Pancreas (tissue), 10 donors: ENCODE measurements around the gene LENG9. TPM values are rescaled to one million over a fixed set of nuclear protein-coding genes. Genes with fewer than 3 reads are reported as not detected.
"Not testable (repeated sequence)": the region's sequence is repeated elsewhere in the genome, so short reads cannot be mapped to it uniquely, and the experiment has no call there.

Experiments used
- ATAC-seq, 4 donors: fragments of 200-7000 bp; cut with Tn5 transposase; one replicate each; pipeline versions ENCODE4 v1.8.0 to v1.9.1; 2020; ENCODE audit warnings: mild to moderate bottlenecking in 4 of 4, moderate library complexity in 4 of 4
- DNase-seq, 6 donors: peaks; one replicate each; pipeline ENCODE4 v3.0.0-alpha.2; 2020
- FAIRE-seq: peaks from 2 replicates; lab custom pipeline; 2012; peaks lifted over from hg19 to GRCh38; lab: Jason Lieb, UNC
- H3K27ac ChIP-seq, 4 donors: fragments of 200-600 bp; sonication (generic); 1 replicate in 3 of 4; 2 replicates in 1 of 4; pipeline versions ENCODE4 v1.5.0 to v1.8.0; 2020
- H3K27me3 ChIP-seq, 4 donors: fragments of 200-600 bp; one replicate each; pipeline ENCODE4 v1.8.0; 2021
- H3K36me3 ChIP-seq, 3 donors: fragments of 200-600 bp; sonication (generic) in 1 of 3; one replicate each; pipeline versions ENCODE4 v1.5.0 to v1.8.0; 2020 to 2021
- H3K4me1 ChIP-seq, 3 donors: fragments of 200-600 bp; one replicate each; pipeline ENCODE4 v1.8.0; 2021
- H3K4me3 ChIP-seq, 4 donors: fragments of 200-600 bp; sonication (generic) in 2 of 4; one replicate each; pipeline versions ENCODE4 v1.5.0 to v1.8.0; 2020 to 2021
- H3K9me3 ChIP-seq, 4 donors: fragments of 200-600 bp; one replicate each; pipeline ENCODE4 v1.8.0; 2021
- WGBS, 2 donors: extraction: QIAGEN DNeasy Blood & Tissue Kit; methylation state at CpG; one replicate each; pipeline ENCODE4 v1.1.7; 2013; 5-methylcytosine and 5-hydroxymethylcytosine counted together
- intact Hi-C, 3 donors: fragments of 100-400 bp; cut with DNase I; formaldehyde crosslinking; loops; one replicate each; pipeline versions ENCODE4 v1.11.1 to v1.14.2; 2022
- polyA plus RNA-seq, 2 donors: library from polyadenylated mRNA; stranded (reverse); fragments of 200-250 nt; gene quantifications; one replicate each; pipeline ENCODE4 v1.2.3, GENCODE V29; 2013
- total RNA-seq, 6 donors: library from RNA; stranded (reverse); fragmentation: NEBNext Ultra II Directional in 4 of 6; extraction: Animal tissue kit (Norgen Biotek cat#: 25700) in 4 of 6; gene quantifications; one replicate each; pipeline versions ENCODE4 v1.2.1 to v1.2.4, GENCODE V29; 2021 to 2023
- TF ChIP-seq, protein P1 (sequence below), 4 donors: fragments of 200-600 bp; sonication (generic) in 3 of 4; IDR thresholded peaks; one replicate each; pipeline versions ENCODE4 v1.5.0 to v1.8.0; 2021; ENCODE audit warnings: antibody characterized with exemption in 4 of 4
- donor health status: healthy with polysubstance abuse.
- donor health status: DM: no; HTN: no; CAD: no; lungs with moderate emphysema.
- donor health status: DM: no; HTN: no; CAD: no.
- donor health status: control.
- donor health status: control.
- donor health status: Bipolar disorder and iron deficiency.
- donor health status: DM: yes; HTN: yes; CAD: no.
- donor health status: DM: no; HTN: no; CAD: no.
- donor health status: DM: no; HTN: no; CAD: no.
- donor health status: DM: yes; HTN: yes; CAD: no.

Gene LENG9
- total RNA-seq (10 to 100 TPM in 5 of 6 donors, 1 to 10 TPM in 1; 8.6 to 23.4 (median 16.9) TPM), polyA plus RNA-seq (10 to 100 TPM in 1 of 2 donors, 1 to 10 TPM in 1; 4.2 to 12.1 TPM)

GRCh38 chr19:54463531-54464043 lies at the start of gene LENG9:
Gene LENG9 (minus strand): TSS chr19:54463778. CDS start chr19:54463526, 252 bp downstream.
- FAIRE-seq (peak; percentile 92), ATAC-seq (peak; percentile 57 to 74 (median 64)), DNase-seq (peak; percentile 96 to 100 (median 99))
- WGBS, 2 donors, result 0% methylated on average over 39 to 41 of the region's 41 CpGs
- Histone ChIP-seq H3K4me3 (peak within 1 kb of the TSS; percentile 38 to 61 (median 56)), H3K27me3 (no peaks in the 10 kb centered on the region), H3K36me3 (peaks cover 0 to 36% (median 19%) of the 10 kb centered on the region in 3 donors), H3K9me3 (no peaks in the 10 kb centered on the region), H3K27ac (peak within 1 kb of the TSS; percentile 97 to 99 (median 99)), H3K4me1 (peaks cover 26 to 53% (median 38%) of the 10 kb centered on the region in 3 donors)
- TF ChIP-seq, protein P1, sequence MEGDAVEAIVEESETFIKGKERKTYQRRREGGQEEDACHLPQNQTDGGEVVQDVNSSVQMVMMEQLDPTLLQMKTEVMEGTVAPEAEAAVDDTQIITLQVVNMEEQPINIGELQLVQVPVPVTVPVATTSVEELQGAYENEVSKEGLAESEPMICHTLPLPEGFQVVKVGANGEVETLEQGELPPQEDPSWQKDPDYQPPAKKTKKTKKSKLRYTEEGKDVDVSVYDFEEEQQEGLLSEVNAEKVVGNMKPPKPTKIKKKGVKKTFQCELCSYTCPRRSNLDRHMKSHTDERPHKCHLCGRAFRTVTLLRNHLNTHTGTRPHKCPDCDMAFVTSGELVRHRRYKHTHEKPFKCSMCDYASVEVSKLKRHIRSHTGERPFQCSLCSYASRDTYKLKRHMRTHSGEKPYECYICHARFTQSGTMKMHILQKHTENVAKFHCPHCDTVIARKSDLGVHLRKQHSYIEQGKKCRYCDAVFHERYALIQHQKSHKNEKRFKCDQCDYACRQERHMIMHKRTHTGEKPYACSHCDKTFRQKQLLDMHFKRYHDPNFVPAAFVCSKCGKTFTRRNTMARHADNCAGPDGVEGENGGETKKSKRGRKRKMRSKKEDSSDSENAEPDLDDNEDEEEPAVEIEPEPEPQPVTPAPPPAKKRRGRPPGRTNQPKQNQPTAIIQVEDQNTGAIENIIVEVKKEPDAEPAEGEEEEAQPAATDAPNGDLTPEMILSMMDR (IDR thresholded peaks at IDR 0.05), result no peak
- intact Hi-C loops, result no loop called here

DNA sequence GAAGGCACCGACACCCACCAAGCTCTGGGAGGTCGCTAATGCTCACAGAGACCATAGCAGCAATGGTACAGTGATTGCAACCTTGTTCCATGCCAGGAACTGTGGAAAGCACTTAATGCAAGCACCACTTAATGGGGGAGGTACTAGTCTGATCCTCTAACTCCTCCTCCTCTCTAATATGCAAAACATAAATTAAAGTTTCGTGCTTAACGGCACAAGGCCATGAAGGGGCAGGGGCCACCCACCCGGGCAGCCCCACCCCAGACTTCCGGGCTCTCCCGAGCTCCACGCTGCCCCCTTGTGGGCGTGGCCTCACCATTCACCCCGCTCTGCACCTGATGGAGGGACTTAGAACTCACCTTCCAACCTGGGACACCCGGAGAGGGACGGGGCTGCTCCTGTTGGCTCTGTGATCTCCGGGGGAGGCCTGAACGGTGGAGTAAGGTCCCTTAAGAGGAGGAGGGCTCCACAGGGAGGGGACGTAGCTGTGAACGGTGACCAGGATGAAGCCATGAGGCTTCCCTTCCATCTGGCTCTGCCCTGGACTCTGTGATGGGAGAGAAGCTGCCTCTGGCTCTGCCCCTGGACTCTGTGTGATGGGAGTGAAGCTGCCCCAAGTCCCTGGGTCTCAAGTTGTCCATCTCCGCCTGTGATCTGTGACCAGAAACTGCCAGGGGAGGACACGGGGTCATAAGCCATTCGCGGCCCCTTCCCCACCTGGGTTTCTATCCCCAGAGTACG lies 45.8 kb upstream of the LENG9 start:
- DNase-seq, H3K4me1 ChIP-seq, intact Hi-C loops, H3K9me3 ChIP-seq, FAIRE-seq, H3K36me3 ChIP-seq, H3K27me3 ChIP-seq, H3K4me3 ChIP-seq, H3K27ac ChIP-seq: not testable (repeated sequence)
- peak in 3 of 4 donors; percentile 63 to 94 (median 79) for ATAC-seq
- WGBS, 2 donors, result 42 to 55% methylated on average over 5 to 9 of the region's 21 CpGs

- DNase-seq, H3K4me1 ChIP-seq, intact Hi-C loops, H3K9me3 ChIP-seq, H3K4me3 ChIP-seq, H3K36me3 ChIP-seq, FAIRE-seq, H3K27me3 ChIP-seq, H3K27ac ChIP-seq: not testable (repeated sequence)
- 31 to 65% methylated on average over 2 of the region's 3 CpGs for WGBS, 2 donors
- ATAC-seq, result peak in 1 of 4 donors; percentile 23
Measured at GRCh38 chr19:54508487-54508886, 44.9 kb upstream of the LENG9 start.

DNA sequence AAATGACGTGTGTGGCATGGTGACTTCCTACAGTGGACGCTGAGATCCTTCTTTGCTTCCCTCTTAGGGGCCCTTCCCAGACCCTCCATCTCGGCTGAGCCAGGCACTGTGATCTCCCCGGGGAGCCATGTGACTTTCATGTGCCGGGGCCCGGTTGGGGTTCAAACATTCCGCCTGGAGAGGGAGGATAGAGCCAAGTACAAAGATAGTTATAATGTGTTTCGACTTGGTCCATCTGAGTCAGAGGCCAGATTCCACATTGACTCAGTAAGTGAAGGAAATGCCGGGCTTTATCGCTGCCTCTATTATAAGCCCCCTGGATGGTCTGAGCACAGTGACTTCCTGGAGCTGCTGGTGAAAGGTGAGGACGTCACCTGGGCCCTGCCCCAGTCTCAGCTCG lies 44.2 kb upstream of the LENG9 start:
- DNase-seq (no peak), ATAC-seq (no peak), FAIRE-seq (no peak)
- H3K27me3 ChIP-seq, result peaks cover 0 to 7% (median 0%) of the 10 kb centered on the region in 4 donors
- no peaks in the 10 kb centered on the region for H3K36me3 ChIP-seq
- 36 to 52% methylated on average over 12 of the region's 12 CpGs for WGBS, 2 donors
- no peaks in the 10 kb centered on the region for H3K9me3 ChIP-seq
- no peak overlapping the region for H3K4me3 ChIP-seq
- H3K27ac ChIP-seq, result no peak overlapping the region
- no peaks in the 10 kb centered on the region for H3K4me1 ChIP-seq
- intact Hi-C loops, result no loop called here
- TF ChIP-seq, protein P1 (IDR thresholded peaks at IDR 0.05), result no peak

GRCh38 chr19:54507038-54507717 lies 43.6 kb upstream of the LENG9 start:
- H3K27me3 ChIP-seq, H3K9me3 ChIP-seq, DNase-seq, ATAC-seq, H3K4me3 ChIP-seq, H3K4me1 ChIP-seq, intact Hi-C loops, H3K36me3 ChIP-seq, H3K27ac ChIP-seq, FAIRE-seq: not testable (repeated sequence)
- WGBS, 2 donors, result 31 to 49% methylated on average over 9 to 10 of the region's 15 CpGs

GRCh38 chr19:54506079-54506478 lies 42.5 kb upstream of the LENG9 start:
- Histone ChIP-seq H3K9me3 (no peaks in the 10 kb centered on the region), H3K36me3 (no peaks in the 10 kb centered on the region), H3K4me3 (no peak overlapping the region), H3K27ac (no peak overlapping the region), H3K27me3 (peaks cover 0 to 7% (median 0%) of the 10 kb centered on the region in 4 donors), H3K4me1 (no peaks in the 10 kb centered on the region)
- DNase-seq (no peak), FAIRE-seq (no peak), ATAC-seq (no peak)
- 51 to 54% methylated on average over 10 of the region's 10 CpGs for WGBS, 2 donors
- intact Hi-C loops, result no loop called here
- TF ChIP-seq, protein P1 (IDR thresholded peaks at IDR 0.05), result no peak

GRCh38 chr19:54505542-54505941 lies 42.0 kb upstream of the LENG9 start:
- H3K9me3 ChIP-seq, H3K27me3 ChIP-seq, H3K36me3 ChIP-seq, FAIRE-seq, ATAC-seq, H3K4me3 ChIP-seq, H3K4me1 ChIP-seq, intact Hi-C loops, H3K27ac ChIP-seq, DNase-seq: not testable (repeated sequence)
- WGBS, 2 donors, result 55 to 78% methylated on average over 4 of the region's 4 CpGs
